Tibial artery (tissue), 4 donors: ENCODE results near the gene TMCO4.
"Not testable (repeated sequence)": the region's sequence is repeated elsewhere in the genome, so short reads cannot be mapped to it uniquely, and the experiment has no call there.

Source experiments
- DNase-seq, 2 donors: peaks; one replicate each; pipeline ENCODE4 v3.0.0-alpha.2; 2019
- H3K27ac ChIP-seq, 2 donors: fragments of 200-600 bp; sonication (generic) in 1 of 2; 1 replicate in 1 of 2; 2 replicates in 1 of 2; pipeline ENCODE4 v1.5.1; 2018 to 2019; ENCODE audit warnings: mild to moderate bottlenecking in 1 of 2
- H3K27me3 ChIP-seq, 2 donors: fragments of 200-600 bp; sonication (generic) in 1 of 2; one replicate each; pipeline versions ENCODE4 v1.5.1 to v1.6.0; 2016 to 2019
- H3K36me3 ChIP-seq, 3 donors: fragments of 200-600 bp; sonication (generic) in 2 of 3; one replicate each; pipeline ENCODE4 v1.5.1; 2016 to 2019; ENCODE audit warnings: mild to moderate bottlenecking in 2 of 3
- H3K4me1 ChIP-seq, 4 donors: fragments of 200-600 bp; sonication (generic) in 2 of 4; 1 replicate in 3 of 4; 2 replicates in 1 of 4; pipeline ENCODE4 v1.5.1; 2016 to 2019
- H3K4me3 ChIP-seq, 2 donors: fragments of 200-600 bp; sonication (generic) in 1 of 2; 1 replicate in 1 of 2; 2 replicates in 1 of 2; pipeline ENCODE4 v1.5.1; 2018 to 2019; ENCODE audit warnings: mild to moderate bottlenecking in 2 of 2
- H3K9me3 ChIP-seq, 3 donors: fragments of 200-600 bp; sonication (generic) in 1 of 3; one replicate each; pipeline ENCODE4 v1.5.1; 2016 to 2019
- intact Hi-C: fragments of 100-400 bp; cut with DNase I; formaldehyde crosslinking; loops from one replicate; pipeline ENCODE4 v1.15.0; 2023; ENCODE audit warnings: low total_unique reads
- TF ChIP-seq, protein P1 (sequence below), 2 experiments: fragments of 200-600 bp in 1 of 2; fragments of 450-650 bp in 1 of 2; IDR thresholded peaks; one replicate each; pipeline ENCODE4 v1.5.1; 2017 to 2019; ENCODE audit warnings: antibody characterized with exemption in 2 of 2, mild to moderate bottlenecking in 1 of 2, moderate library complexity in 1 of 2

TMCO4 gene

DNA sequence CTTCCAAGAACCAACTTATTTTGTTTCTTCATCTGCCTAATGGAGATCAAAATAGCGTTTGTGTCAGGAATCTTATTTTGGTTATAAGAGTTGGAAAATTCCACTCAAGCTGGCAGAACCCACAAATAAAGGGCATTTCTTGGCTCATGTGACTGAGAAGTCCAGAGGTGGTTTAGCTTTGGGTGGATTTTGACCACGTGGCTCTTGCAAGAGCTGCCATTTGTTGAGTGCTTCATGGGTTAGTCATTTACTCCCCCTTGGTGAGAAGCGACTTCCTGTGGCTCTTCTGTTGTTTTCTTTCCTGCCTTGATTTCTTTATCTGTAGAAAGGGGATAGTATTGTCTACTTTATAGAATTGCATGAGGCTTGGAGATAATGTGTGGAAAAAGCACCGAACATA lies 24.8 kb upstream of the TMCO4 start:
- H3K4me1 ChIP-seq, result peaks cover 0 to 14% (median 3%) of the 10 kb centered on the region in 4 donors
- H3K4me3 ChIP-seq, result no peak overlapping the region
- intact Hi-C loops, result no loop called here
- no peak overlapping the region for H3K27ac ChIP-seq
- H3K9me3 ChIP-seq, result no peaks in the 10 kb centered on the region
- TF ChIP-seq, protein P1, sequence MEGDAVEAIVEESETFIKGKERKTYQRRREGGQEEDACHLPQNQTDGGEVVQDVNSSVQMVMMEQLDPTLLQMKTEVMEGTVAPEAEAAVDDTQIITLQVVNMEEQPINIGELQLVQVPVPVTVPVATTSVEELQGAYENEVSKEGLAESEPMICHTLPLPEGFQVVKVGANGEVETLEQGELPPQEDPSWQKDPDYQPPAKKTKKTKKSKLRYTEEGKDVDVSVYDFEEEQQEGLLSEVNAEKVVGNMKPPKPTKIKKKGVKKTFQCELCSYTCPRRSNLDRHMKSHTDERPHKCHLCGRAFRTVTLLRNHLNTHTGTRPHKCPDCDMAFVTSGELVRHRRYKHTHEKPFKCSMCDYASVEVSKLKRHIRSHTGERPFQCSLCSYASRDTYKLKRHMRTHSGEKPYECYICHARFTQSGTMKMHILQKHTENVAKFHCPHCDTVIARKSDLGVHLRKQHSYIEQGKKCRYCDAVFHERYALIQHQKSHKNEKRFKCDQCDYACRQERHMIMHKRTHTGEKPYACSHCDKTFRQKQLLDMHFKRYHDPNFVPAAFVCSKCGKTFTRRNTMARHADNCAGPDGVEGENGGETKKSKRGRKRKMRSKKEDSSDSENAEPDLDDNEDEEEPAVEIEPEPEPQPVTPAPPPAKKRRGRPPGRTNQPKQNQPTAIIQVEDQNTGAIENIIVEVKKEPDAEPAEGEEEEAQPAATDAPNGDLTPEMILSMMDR (IDR thresholded peaks at IDR 0.05), result no peak
- H3K36me3 ChIP-seq, result no peaks in the 10 kb centered on the region
- H3K27me3 ChIP-seq, result no peaks in the 10 kb centered on the region
- DNase-seq, result no peak

DNA sequence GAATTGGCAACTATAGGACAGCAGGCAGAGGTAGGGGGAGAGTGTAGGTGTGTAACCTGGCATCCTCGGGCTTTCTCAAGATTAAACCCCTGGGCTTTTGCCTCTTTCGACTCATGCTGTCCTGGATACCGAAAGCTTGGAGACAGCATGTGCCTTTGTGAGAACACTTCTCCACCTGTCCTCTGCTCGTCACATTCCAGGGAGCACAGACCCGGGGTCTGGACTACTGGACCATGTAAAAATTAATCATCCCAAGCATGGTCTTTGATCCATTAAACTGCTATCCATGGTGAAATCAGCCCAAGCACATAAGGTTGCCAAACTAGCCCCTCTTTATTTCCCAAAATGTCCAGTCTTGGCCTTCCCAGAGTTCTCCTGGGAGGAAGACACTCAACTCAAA lies 24.3 kb upstream of the TMCO4 start:
- no peak for DNase-seq
- H3K9me3 ChIP-seq, result no peaks in the 10 kb centered on the region
- H3K27me3 ChIP-seq, result no peaks in the 10 kb centered on the region
- H3K27ac ChIP-seq, result no peak overlapping the region
- intact Hi-C loops, result no loop called here
- peaks cover 0 to 14% (median 3%) of the 10 kb centered on the region in 4 donors for H3K4me1 ChIP-seq
- TF ChIP-seq, protein P1 (IDR thresholded peaks at IDR 0.05), result no peak
- H3K4me3 ChIP-seq, result no peak overlapping the region
- no peaks in the 10 kb centered on the region for H3K36me3 ChIP-seq

DNA sequence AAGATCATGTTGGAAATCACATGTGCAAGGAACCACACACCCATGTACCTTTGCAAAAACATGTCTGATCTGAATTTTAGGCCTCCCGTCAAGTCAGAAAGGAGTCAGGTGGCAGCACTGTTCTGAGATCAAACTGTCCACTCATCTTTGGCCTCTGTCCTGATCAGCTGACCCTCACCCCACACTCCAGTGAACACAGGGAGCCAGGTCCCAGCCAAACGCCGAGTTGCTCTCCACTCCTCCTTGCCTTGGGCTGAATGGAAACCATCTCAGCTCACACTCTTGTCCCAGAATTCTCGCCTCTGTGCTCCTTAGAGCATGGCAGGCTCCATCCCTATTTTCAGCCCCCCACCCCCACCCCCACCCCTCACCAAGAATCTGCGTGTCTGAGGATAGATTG lies 20.0 kb upstream of the TMCO4 start:
- Histone ChIP-seq H3K4me1 (peaks cover 0 to 24% (median 9%) of the 10 kb centered on the region in 4 donors), H3K27me3 (no peaks in the 10 kb centered on the region), H3K4me3 (no peak overlapping the region), H3K36me3 (no peaks in the 10 kb centered on the region), H3K9me3 (no peaks in the 10 kb centered on the region), H3K27ac (no peak overlapping the region)
- no peak for DNase-seq
- TF ChIP-seq, protein P1 (IDR thresholded peaks at IDR 0.05), result no peak
- intact Hi-C loops, result no loop called here

DNA sequence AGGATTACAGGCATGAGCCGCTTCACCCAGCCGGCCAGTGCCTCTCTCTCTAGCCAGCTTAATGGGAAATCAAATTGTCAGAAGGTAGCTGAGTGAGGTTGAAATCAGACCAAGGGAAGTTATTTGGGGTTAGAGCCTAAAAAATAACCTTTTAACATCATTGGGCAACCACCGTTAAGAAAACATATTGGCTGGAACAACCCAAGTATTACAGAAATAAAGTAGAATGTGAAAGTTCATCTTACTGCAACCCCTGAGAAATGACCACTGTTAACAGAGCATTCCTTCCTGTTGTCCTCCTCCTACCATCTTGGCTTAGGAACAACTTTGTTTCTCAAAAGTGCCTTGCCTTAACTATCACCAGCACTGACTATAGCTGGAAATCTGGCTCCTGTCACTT lies 18.6 kb upstream of the TMCO4 start:
- TF ChIP-seq, protein P1 (IDR thresholded peaks at IDR 0.05), result no peak
- Histone ChIP-seq H3K36me3 (no peaks in the 10 kb centered on the region), H3K9me3 (no peaks in the 10 kb centered on the region), H3K4me1 (peaks cover 0 to 20% (median 5%) of the 10 kb centered on the region in 4 donors), H3K27me3 (no peaks in the 10 kb centered on the region), H3K27ac (no peak overlapping the region), H3K4me3 (no peak overlapping the region)
- intact Hi-C loops, result no loop called here
- DNase-seq, result no peak

DNA sequence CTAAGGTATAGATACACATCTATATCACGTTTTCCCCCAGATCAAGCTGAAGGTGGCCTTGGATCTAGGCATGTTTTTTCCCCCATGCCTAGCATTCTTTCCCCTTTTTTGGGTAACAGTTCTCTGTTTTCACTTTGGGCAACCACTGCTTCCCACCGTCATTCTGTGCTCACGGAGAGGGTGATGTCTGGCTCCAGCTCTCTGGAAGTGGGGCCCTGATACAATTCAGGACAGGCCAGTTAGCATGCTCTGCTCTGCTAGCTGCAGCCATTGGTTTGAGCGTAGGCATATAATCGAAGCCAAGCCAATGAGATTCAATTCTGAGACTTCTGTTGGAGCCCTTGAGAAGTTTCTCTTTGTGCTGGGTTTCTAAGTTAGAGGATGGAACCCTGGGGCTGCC lies 17.4 kb upstream of the TMCO4 start:
- intact Hi-C loops, result no loop called here
- Histone ChIP-seq H3K4me3 (no peak overlapping the region), H3K4me1 (peaks cover 0 to 20% (median 5%) of the 10 kb centered on the region in 4 donors), H3K27me3 (no peaks in the 10 kb centered on the region), H3K36me3 (no peaks in the 10 kb centered on the region), H3K27ac (no peak overlapping the region), H3K9me3 (no peaks in the 10 kb centered on the region)
- no peak for DNase-seq
- TF ChIP-seq, protein P1 (IDR thresholded peaks at IDR 0.05), result no peak

DNA sequence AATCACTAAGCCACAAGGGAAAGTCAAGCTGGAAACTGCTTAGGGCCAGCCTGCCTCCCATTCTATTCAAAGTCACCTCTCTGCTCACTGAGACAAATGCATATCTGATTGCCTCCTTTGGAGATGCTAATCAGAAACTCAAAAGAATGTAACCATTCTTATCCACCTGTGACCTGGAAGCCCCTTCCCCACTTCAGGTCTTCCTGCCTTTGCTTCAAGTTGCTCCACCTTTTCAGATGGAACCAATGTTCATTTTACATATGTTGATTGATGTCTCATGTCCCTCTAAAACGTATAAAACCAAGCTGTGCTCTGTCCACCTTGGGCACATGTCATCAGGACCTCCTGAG lies 17.0 kb upstream of the TMCO4 start:
- H3K36me3 ChIP-seq, H3K27me3 ChIP-seq, H3K4me3 ChIP-seq, intact Hi-C loops, H3K9me3 ChIP-seq, DNase-seq, H3K27ac ChIP-seq: not testable (repeated sequence)
- H3K4me1 ChIP-seq, result peaks cover 0 to 20% (median 5%) of the 10 kb centered on the region in 4 donors
